Parathyroid adenoma (tissue), 2 donors: Measurements from ENCODE around the gene SEC16A.

Experiments used
- H2AFZ ChIP-seq: fragments of 300-600 bp; sonication (generic); one replicate; pipeline ENCODE4 v1.7.0; 2017; ENCODE audit warnings: antibody characterized with exemption, mild to moderate bottlenecking
- H3K27ac ChIP-seq: fragments of 300-600 bp; sonication (generic); one replicate; pipeline ENCODE4 v1.7.0; 2017
- H3K27me3 ChIP-seq: fragments of 300-600 bp; sonication (generic); one replicate; pipeline ENCODE4 v1.7.0; 2017; ENCODE audit warnings: low read length; ENCODE audit not compliant: control insufficient read depth, insufficient read depth
- H3K36me3 ChIP-seq: fragments of 300-600 bp; sonication (generic); one replicate; pipeline ENCODE4 v1.7.0; 2017; ENCODE audit warnings: low read length; ENCODE audit not compliant: control insufficient read depth, insufficient read depth
- H3K4me1 ChIP-seq: fragments of 300-600 bp; sonication (generic); one replicate; pipeline ENCODE4 v1.7.0; 2017; ENCODE audit warnings: control low read depth
- H3K4me2 ChIP-seq: fragments of 300-600 bp; sonication (generic); one replicate; pipeline ENCODE4 v1.7.0; 2017; ENCODE audit warnings: low read length
- H3K4me3 ChIP-seq: fragments of 300-600 bp; sonication (generic); one replicate; pipeline ENCODE4 v1.7.0; 2017; ENCODE audit warnings: low read depth, low read length
- H3K79me2 ChIP-seq: fragments of 300-600 bp; sonication (generic); one replicate; pipeline ENCODE4 v1.7.0; 2017; ENCODE audit warnings: control low read depth
- H3K9ac ChIP-seq: fragments of 300-600 bp; sonication (generic); one replicate; pipeline ENCODE4 v1.7.0; 2017; ENCODE audit warnings: mild to moderate bottlenecking
- H3K9me3 ChIP-seq: fragments of 300-600 bp; sonication (generic); one replicate; pipeline ENCODE4 v1.7.0; 2017; ENCODE audit warnings: low read length; ENCODE audit not compliant: control insufficient read depth
- CTCF ChIP-seq: fragments of 300-600 bp; sonication (generic); IDR thresholded peaks from one replicate; pipeline ENCODE4 v1.7.0; 2017; ENCODE audit warnings: antibody characterized with exemption, mild to moderate bottlenecking
- donor health status: primary hyperparathyroidism.

The SEC16A gene

DNA sequence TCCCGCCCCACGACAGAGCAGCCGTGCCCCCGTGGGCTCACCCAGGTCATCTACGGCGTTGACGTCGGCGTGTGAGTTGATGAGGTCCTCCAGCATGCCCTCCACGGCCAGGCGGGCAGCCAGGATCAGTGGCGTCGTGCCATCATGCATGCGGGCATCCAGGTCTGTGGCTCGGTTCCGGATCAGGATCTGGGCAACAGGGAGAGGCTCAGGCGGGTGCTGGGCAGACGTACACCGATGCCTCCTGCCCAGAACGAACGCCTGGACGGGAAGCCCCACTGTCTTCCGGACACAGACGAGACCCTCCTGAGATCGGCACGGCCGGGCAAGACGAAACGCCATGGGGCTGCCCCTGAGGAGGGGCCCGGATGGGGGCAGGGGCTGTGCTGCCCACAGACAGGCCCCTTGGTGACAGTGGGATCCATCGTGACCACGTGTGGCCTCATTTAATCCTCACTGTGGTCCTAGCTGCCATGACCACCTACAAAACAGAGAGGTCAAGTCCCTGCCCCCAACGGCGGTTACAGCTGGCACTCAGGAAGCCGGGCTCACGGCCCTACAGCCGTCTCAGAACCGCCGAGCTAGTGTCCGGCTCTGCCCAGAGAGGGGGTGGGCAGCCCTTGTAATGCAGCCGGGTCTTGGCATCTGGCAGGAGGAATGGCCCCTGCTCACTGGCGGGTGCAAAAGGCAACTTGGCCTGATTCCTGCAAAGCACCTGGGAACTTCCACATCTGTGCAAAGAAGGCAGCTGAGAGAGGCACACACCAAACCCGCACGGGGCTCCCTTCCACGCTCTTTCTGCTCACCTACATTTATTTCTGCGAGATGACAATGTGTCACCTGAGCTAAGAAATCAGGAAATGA is 16.5 kb upstream of the SEC16A start:
- TF ChIP-seq CTCF = no peak
- Histone ChIP-seq H3K4me2 (no peak overlapping the region), H3K9ac (no peak overlapping the region), H3K27ac (no peak overlapping the region), H3K27me3 (no peaks in the 10 kb centered on the region), H3K4me3 (no peak overlapping the region), H3K4me1 (no peaks in the 10 kb centered on the region), H3K36me3 (no peaks in the 10 kb centered on the region), H3K9me3 (no peaks in the 10 kb centered on the region), H3K79me2 (no peaks in the 10 kb centered on the region), H2AFZ (no peak overlapping the region)

- Histone ChIP-seq H3K9ac (no peak overlapping the region), H3K27ac (no peak overlapping the region), H2AFZ (no peak overlapping the region), H3K4me1 (no peaks in the 10 kb centered on the region), H3K4me2 (no peak overlapping the region), H3K9me3 (no peaks in the 10 kb centered on the region), H3K4me3 (no peak overlapping the region), H3K79me2 (no peaks in the 10 kb centered on the region), H3K27me3 (no peaks in the 10 kb centered on the region), H3K36me3 (no peaks in the 10 kb centered on the region)
- no peak for TF ChIP-seq CTCF
Observed at GRCh38 chr9:136497916-136498695, 15.3 kb upstream of the SEC16A start.

GRCh38 chr9:136496801-136497620 is 14.2 kb upstream of the SEC16A start:
- Histone ChIP-seq H3K9me3 (no peaks in the 10 kb centered on the region), H3K27ac (no peak overlapping the region), H2AFZ (no peak overlapping the region), H3K9ac (no peak overlapping the region), H3K4me2 (no peak overlapping the region), H3K79me2 (no peaks in the 10 kb centered on the region), H3K36me3 (no peaks in the 10 kb centered on the region), H3K4me3 (no peak overlapping the region), H3K4me1 (no peaks in the 10 kb centered on the region), H3K27me3 (no peaks in the 10 kb centered on the region)
- TF ChIP-seq CTCF = no peak

GRCh38 chr9:136496181-136496580 is 13.3 kb upstream of the SEC16A start:
- Histone ChIP-seq H3K4me1 (no peaks in the 10 kb centered on the region), H3K9ac (no peak overlapping the region), H3K27me3 (no peaks in the 10 kb centered on the region), H3K4me3 (no peak overlapping the region), H2AFZ (no peak overlapping the region), H3K36me3 (no peaks in the 10 kb centered on the region), H3K4me2 (no peak overlapping the region), H3K27ac (no peak overlapping the region), H3K79me2 (no peaks in the 10 kb centered on the region), H3K9me3 (no peaks in the 10 kb centered on the region)
- no peak for TF ChIP-seq CTCF
